NT2/D1 (cell line): Measurements from ENCODE around the gene CTTNBP2.
A peak's percentile ranks its signal among the peaks of the same experiment; 100 is the strongest.

ENCODE experiments used
- DNase-seq: peaks from one replicate; pipeline ENCODE4 v3.0.0-alpha.2; 2011; ENCODE audit warnings: low read depth, low spot score
- H3K27me3 ChIP-seq: 2 replicates; pipeline ENCODE4 v1.6.0; 2011; ENCODE audit warnings: mild to moderate bottlenecking; ENCODE audit not compliant: insufficient read length, insufficient read depth
- H3K36me3 ChIP-seq: 2 replicates; pipeline ENCODE4 v1.6.1; 2011; ENCODE audit warnings: mild to moderate bottlenecking, low read length, mixed read lengths; ENCODE audit not compliant: insufficient read depth, insufficient read length
- H3K4me1 ChIP-seq: 2 replicates; pipeline ENCODE4 v1.5.1; 2011; ENCODE audit not compliant: insufficient read depth, insufficient read length
- H3K4me3 ChIP-seq: 2 replicates; pipeline ENCODE4 v1.5.1; 2011; ENCODE audit warnings: low read depth; ENCODE audit not compliant: insufficient read length
- H3K9ac ChIP-seq: 2 replicates; pipeline ENCODE4 v1.6.0; 2011; ENCODE audit warnings: low read depth; ENCODE audit not compliant: insufficient read length
- H3K9me3 ChIP-seq: 2 replicates; pipeline ENCODE4 v1.5.1; 2011; ENCODE audit warnings: mild to moderate bottlenecking, low read length; ENCODE audit not compliant: insufficient read depth
- SUZ12 ChIP-seq: IDR thresholded peaks from 2 replicates; pipeline ENCODE4 v1.6.1; 2011; ENCODE audit not compliant: insufficient read length, insufficient read depth; ENCODE audit errors: extremely low read depth
- YY1 ChIP-seq: IDR thresholded peaks from 2 replicates; pipeline ENCODE4 v1.6.1; 2011; ENCODE audit not compliant: insufficient read length, insufficient read depth
- ZNF274 ChIP-seq: IDR thresholded peaks from 2 replicates; pipeline ENCODE4 v1.6.1; 2011; ENCODE audit warnings: mild to moderate bottlenecking, low read depth, low read length

The CTTNBP2 gene

DNA sequence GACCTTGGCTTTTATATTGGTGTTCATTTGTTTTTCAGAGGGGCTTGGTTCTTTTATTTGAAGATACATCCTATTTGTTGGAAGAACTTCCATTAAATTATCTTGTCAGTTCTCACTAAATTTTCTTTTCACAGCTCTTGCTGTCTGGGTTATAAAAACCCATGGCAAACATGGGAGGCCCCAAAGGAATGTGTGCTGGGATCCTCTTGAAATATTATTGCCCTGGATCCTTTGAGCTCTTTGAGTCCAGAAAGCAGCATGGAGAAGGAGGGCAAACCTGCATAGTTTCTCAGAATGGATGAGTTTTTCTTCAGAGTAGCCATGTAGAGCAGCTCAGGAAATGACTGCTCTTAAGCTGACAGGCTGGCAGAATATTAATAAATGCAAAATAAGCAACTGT is 187.4 kb downstream of the CTTNBP2 start:
- Histone ChIP-seq H3K36me3 (no peaks in the 10 kb centered on the region), H3K4me1 (no peaks in the 10 kb centered on the region), H3K27me3 (no peaks in the 10 kb centered on the region), H3K4me3 (no peak overlapping the region), H3K9me3 (no peaks in the 10 kb centered on the region), H3K9ac (no peak overlapping the region)
- TF ChIP-seq SUZ12 (no peak), YY1 (no peak), ZNF274 (no peak)
- DNase-seq: no peak

DNA sequence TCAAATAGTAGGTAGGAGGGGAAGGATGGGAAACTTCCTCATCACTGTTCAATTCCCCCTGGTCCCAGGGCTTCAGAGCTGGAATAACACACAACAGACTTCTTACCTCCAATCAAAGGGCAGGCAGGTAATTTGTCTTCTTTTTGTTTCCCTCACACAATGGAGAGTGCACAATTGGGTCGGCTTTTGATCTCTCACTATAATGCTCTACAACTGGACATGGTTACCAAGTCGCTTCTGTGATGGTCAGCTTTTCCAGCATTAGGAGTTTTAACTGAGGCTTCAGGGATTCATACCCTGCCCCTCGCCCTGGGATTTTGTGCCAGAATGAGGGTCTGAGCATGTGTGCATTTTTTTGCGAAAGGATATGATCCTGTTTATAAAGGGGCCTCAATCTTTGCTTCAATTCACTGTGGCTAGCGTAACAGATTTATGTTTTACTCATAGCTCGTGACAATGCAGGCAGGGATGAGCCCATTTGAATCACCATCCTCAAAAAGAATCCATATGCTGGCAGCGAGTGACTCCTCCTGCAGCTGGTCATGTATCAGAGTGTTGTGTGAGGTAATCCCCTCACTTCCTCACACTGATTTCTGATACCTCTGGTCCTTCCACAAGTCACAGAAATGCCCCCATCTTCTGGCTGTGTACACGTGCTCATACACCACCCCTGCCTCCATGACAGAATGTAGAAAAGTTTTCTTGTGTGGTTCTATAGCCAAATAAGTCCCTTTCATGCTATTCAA is 189.6 kb downstream of the CTTNBP2 start:
- DNase-seq: no peak
- no peaks in the 10 kb centered on the region for H3K36me3 ChIP-seq
- no peak overlapping the region for H3K4me3 ChIP-seq
- no peak overlapping the region for H3K9ac ChIP-seq
- no peaks in the 10 kb centered on the region for H3K4me1 ChIP-seq
- H3K27me3 ChIP-seq: no peaks in the 10 kb centered on the region
- H3K9me3 ChIP-seq: no peaks in the 10 kb centered on the region
- TF ChIP-seq SUZ12: no peak
- no peak for TF ChIP-seq ZNF274
- TF ChIP-seq YY1: no peak

DNA sequence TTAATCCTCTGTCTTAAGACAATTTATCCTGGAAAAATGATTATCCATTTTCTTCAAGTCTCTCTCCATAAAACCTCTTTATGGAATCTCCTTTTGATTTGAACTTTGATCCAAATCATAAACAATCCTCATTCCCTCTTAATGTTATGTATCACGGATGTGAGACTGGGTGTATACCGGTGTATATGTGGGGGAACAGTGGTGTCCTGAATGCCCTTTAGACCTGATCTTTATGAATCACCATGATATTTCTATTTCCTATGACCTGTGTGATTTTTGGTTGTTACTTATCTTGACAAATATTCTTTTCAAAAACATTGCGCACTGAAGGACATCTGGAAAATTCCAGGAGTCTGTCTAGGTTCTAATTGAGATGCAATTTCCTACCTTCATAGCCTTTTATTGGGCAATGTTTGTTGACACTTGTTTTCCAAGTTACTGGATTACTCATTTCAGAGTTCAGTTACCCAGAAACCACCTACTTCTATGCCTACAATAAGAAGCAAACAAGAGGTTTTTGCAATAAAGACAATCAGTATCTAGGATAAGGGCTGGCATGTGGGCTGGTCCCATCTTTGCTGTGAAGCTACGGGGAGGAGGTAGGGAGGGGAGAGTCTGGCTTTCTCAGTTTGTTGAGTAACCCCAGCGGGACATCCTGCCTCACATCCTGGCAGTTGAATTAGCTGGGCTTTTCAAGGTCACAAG is 190.4 kb downstream of the CTTNBP2 start:
- no peak for TF ChIP-seq ZNF274
- TF ChIP-seq SUZ12: no peak
- no peak for TF ChIP-seq YY1

DNA sequence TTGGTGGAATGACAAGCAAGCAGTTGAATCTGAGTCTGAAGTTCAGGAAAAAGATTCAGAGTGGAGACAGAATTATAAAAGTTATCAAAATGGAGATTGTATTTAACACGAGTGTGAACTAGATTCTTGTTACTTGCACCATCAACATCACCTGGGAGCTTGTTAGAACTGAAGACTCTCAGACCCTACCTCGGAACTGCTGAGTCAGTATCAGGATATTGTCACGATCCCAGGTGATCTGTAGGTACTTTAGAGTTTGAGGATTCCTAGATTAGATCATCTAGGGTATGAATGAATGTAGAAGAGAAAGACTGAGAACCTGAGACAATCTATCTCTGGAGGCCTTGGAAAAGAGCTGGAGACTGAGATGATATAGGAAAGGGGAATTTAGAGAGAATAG is 194.1 kb downstream of the CTTNBP2 start:
- Histone ChIP-seq H3K4me3 (no peak overlapping the region), H3K4me1 (no peaks in the 10 kb centered on the region), H3K27me3 (no peaks in the 10 kb centered on the region), H3K9me3 (no peaks in the 10 kb centered on the region), H3K9ac (no peak overlapping the region), H3K36me3 (no peaks in the 10 kb centered on the region)
- no peak for DNase-seq
- TF ChIP-seq SUZ12: no peak
- TF ChIP-seq YY1: no peak
- TF ChIP-seq ZNF274: no peak

More for the DNA sequence above, 190.4 kb downstream of the CTTNBP2 start:
- Histone ChIP-seq H3K9ac (no peak overlapping the region), H3K4me3 (no peak overlapping the region), H3K4me1 (no peaks in the 10 kb centered on the region), H3K27me3 (no peaks in the 10 kb centered on the region), H3K36me3 (no peaks in the 10 kb centered on the region), H3K9me3 (no peaks in the 10 kb centered on the region)
- DNase-seq: no peak

DNA sequence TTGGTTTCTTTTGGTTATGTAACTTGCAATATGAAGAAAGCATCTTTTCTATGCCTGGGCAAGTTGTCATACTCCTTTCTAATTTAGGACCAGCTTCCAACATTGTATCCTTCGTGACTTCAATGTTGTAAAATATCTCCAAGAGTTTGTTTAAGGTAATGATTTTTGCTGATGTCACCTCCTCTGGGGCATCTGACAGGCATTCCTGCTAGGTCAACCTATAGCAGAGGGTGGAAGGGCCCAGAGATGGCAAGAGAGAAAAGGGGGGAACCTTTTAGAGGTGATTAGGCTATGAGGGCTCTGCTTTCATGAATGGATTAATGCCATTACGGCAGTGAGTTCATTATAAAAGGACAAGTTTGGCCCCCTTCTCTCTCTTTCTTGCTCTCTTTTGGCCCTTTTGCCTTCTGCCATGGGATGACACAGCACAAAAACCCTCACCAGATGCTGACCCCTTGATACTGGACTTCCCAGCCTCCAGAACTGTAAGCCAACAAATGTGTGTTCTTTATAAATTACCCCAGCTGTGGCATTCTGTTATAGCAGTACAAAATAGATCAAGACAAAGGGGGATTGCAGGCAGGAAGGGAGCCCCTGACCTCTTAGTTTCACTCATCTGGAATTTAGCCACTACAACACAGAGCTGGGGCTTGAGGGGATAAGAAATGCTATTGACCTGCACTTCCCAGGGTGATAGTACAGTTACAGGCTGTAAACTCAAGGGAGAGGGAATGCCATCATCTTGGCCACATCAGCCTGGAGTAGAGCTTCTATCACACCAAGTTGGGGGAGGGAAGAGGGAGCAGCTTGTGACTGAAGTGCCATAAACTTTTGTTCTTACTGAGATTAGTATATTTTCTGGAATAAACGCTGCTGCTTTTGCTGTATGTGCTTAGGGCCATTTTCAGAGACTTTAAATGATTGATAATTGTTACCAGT is 197.5 kb downstream of the CTTNBP2 start:
- Histone ChIP-seq H3K4me3 (no peak overlapping the region), H3K36me3 (no peaks in the 10 kb centered on the region), H3K4me1 (no peaks in the 10 kb centered on the region), H3K9me3 (no peaks in the 10 kb centered on the region), H3K9ac (no peak overlapping the region), H3K27me3 (no peaks in the 10 kb centered on the region)
- TF ChIP-seq SUZ12 (no peak), YY1 (no peak), ZNF274 (no peak)
- DNase-seq: no peak

DNA sequence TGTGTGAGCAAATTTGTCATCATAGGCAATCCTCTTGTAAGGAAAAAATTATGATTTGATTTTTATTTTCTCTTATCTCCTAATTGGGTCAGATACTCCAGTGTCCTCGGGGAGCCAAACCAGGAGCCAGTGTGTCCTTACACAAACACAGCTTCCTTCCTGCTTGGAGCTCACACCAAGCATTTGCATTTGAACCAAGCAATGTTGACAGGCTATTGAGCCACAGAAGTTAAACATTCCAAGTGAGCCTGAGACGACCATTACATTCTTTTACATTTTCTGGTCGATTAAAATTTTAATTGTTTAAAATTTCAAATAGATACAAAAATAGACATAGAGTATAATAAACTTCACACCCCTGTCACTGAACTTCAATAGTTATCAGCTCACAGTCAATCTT is 198.6 kb downstream of the CTTNBP2 start:
- Histone ChIP-seq H3K9ac (no peak overlapping the region), H3K4me3 (no peak overlapping the region), H3K9me3 (no peaks in the 10 kb centered on the region), H3K27me3 (no peaks in the 10 kb centered on the region), H3K36me3 (no peaks in the 10 kb centered on the region), H3K4me1 (no peaks in the 10 kb centered on the region)
- TF ChIP-seq ZNF274 (no peak), YY1 (no peak), SUZ12 (no peak)
- peak; percentile 63 for DNase-seq

DNA sequence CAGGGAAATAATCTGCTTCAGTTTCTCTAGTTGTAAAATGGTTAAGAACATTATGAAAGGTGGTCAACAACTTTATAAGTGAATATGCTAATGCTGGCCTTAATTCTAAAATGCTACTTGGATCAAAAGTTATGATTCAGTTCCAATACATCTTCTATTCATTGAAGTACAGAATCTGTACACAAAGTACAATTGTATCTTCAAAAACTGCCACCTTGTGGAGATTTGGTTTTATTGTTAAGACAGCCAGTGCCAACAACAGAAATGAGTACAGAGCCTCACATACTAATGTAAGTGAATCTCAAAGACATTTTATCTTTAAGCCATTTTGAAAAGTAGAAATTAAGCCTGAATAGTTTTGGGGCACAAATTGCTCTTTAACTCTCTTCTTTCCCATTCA is 199.4 kb downstream of the CTTNBP2 start:
- Histone ChIP-seq H3K27me3 (no peaks in the 10 kb centered on the region), H3K9ac (peak overlapping the region; percentile 32), H3K4me1 (no peaks in the 10 kb centered on the region), H3K4me3 (no peak overlapping the region), H3K36me3 (no peaks in the 10 kb centered on the region), H3K9me3 (no peaks in the 10 kb centered on the region)
- TF ChIP-seq YY1 (no peak), SUZ12 (no peak), ZNF274 (no peak)
- no peak for DNase-seq
